CD14-positive monocyte (primary cell): Measurements from ENCODE around the gene PPIF. TPM values are rescaled to one million over a fixed set of nuclear protein-coding genes. Genes with fewer than 3 reads are reported as not detected.

Source experiments
- DNase-seq, 3 donors: peaks; one replicate each; pipeline ENCODE4 v3.0.0-alpha.2; 2011 to 2022
- H2AFZ ChIP-seq: 2 replicates; pipeline ENCODE4 v1.6.0; 2012; ENCODE audit warnings: mild to moderate bottlenecking, low read depth, low read length, inconsistent platforms; ENCODE audit not compliant: insufficient read depth, poor library complexity, severe bottlenecking
- H3K27ac ChIP-seq, 2 donors: 1 replicate in 1 of 2; 2 replicates in 1 of 2; pipeline ENCODE4 v1.5.1; 2012 to 2013; ENCODE audit warnings: low read length in 2 of 2, control low read depth in 1 of 2, inconsistent platforms in 1 of 2, low read depth in 1 of 2, mild to moderate bottlenecking in 1 of 2
- H3K27me3 ChIP-seq, 2 donors: one replicate each; pipeline versions ENCODE4 v1.6.0 to v1.6.1; 2011 to 2013; ENCODE audit warnings: low read length in 2 of 2; ENCODE audit not compliant: control insufficient read depth in 2 of 2, insufficient read depth in 2 of 2
- H3K36me3 ChIP-seq, 2 donors: replicated peaks in 1 of 2; 1 replicate in 1 of 2; 2 replicates in 1 of 2; pipeline versions ENCODE4 v1.5.1 to v1.6.1; 2012 to 2013; ENCODE audit warnings: low read length in 2 of 2, control low read depth in 1 of 2, inconsistent platforms in 1 of 2, mild to moderate bottlenecking in 1 of 2; ENCODE audit not compliant: insufficient read depth in 2 of 2, control insufficient read depth in 1 of 2
- H3K4me1 ChIP-seq, 2 donors: 1 replicate in 1 of 2; 2 replicates in 1 of 2; pipeline versions ENCODE4 v1.5.1 to v1.6.1; 2012 to 2013; ENCODE audit warnings: low read length in 2 of 2, control low read depth in 1 of 2, inconsistent platforms in 1 of 2, mild to moderate bottlenecking in 1 of 2, moderate library complexity in 1 of 2; ENCODE audit not compliant: insufficient read depth in 2 of 2, control insufficient read depth in 1 of 2
- H3K4me2 ChIP-seq: replicated peaks from 2 replicates; pipeline ENCODE3; 2012; ENCODE audit warnings: low read length, moderate library complexity, mild to moderate bottlenecking; ENCODE audit not compliant: poor library complexity, severe bottlenecking; ENCODE audit errors: extremely low read depth
- H3K4me3 ChIP-seq, 3 experiments: fragments of 200-600 bp in 1 of 3; sonication (generic) in 1 of 3; replicated peaks in 1 of 3; 1 replicate in 2 of 3; 2 replicates in 1 of 3; pipeline ENCODE4 v1.5.1; 2011 to 2013; ENCODE audit warnings: low read length in 3 of 3, mild to moderate bottlenecking in 3 of 3, control low read depth in 2 of 3, low read depth in 2 of 3, inconsistent platforms in 1 of 3, moderate library complexity in 1 of 3
- H3K79me2 ChIP-seq: 2 replicates; pipeline ENCODE4 v1.6.0; 2012; ENCODE audit warnings: mild to moderate bottlenecking, control low read depth, inconsistent platforms, low read length, moderate library complexity; ENCODE audit not compliant: insufficient read depth
- H3K9ac ChIP-seq: 2 replicates; pipeline ENCODE4 v1.6.0; 2017; ENCODE audit warnings: low read length, mild to moderate bottlenecking; ENCODE audit not compliant: insufficient read depth, poor library complexity, severe bottlenecking
- H3K9me3 ChIP-seq, 2 donors: replicated peaks in 1 of 2; 1 replicate in 1 of 2; 2 replicates in 1 of 2; pipeline versions ENCODE4 v1.5.1 to v1.6.1; 2012 to 2013; ENCODE audit warnings: low read length in 2 of 2, control low read depth in 1 of 2; ENCODE audit not compliant: control insufficient read depth in 1 of 2, insufficient read depth in 1 of 2
- H4K20me1 ChIP-seq: 2 replicates; pipeline ENCODE4 v1.6.0; 2012; ENCODE audit warnings: mild to moderate bottlenecking, low read length, control low read depth, moderate library complexity; ENCODE audit not compliant: insufficient read depth
- H3K27ac Mint-ChIP-seq, 7 donors: one replicate each; pipeline ENCODE4 v1.8.0; 2020; ENCODE audit warnings: mild to moderate bottlenecking in 7 of 7, mixed read lengths in 7 of 7, moderate library complexity in 6 of 7, inconsistent platforms in 2 of 7
- H3K27me3 Mint-ChIP-seq, 3 donors: one replicate each; pipeline ENCODE4 v1.8.0; 2021 to 2022; ENCODE audit warnings: low read depth in 3 of 3, mild to moderate bottlenecking in 3 of 3, mixed read lengths in 3 of 3, moderate library complexity in 3 of 3, inconsistent platforms in 1 of 3
- H3K36me3 Mint-ChIP-seq, 2 donors: one replicate each; pipeline ENCODE4 v1.8.0; 2020; ENCODE audit warnings: mixed read lengths in 2 of 2, inconsistent platforms in 1 of 2, mild to moderate bottlenecking in 1 of 2
- H3K4me1 Mint-ChIP-seq: one replicate; pipeline ENCODE4 v1.8.0; 2020; ENCODE audit warnings: mild to moderate bottlenecking, mixed read lengths
- H3K4me3 Mint-ChIP-seq, 2 donors: one replicate each; pipeline ENCODE4 v1.8.0; 2020; ENCODE audit warnings: mild to moderate bottlenecking in 2 of 2, mixed read lengths in 2 of 2, moderate library complexity in 1 of 2
- H3K9me3 Mint-ChIP-seq, 7 donors: one replicate each; pipeline ENCODE4 v1.8.0; 2020 to 2022; ENCODE audit warnings: mixed read lengths in 7 of 7, mild to moderate bottlenecking in 6 of 7, moderate library complexity in 6 of 7, inconsistent platforms in 2 of 7
- CTCF ChIP-seq: fragments of 200-600 bp; IDR thresholded peaks from one replicate; pipeline ENCODE4 v1.8.0; 2022; ENCODE audit warnings: antibody characterized with exemption, mild to moderate bottlenecking
- WGBS: methylation state at CpG from one replicate; pipeline ENCODE4 v1.1.5; 2013; ENCODE audit warnings: missing lambda C conversion rate; ENCODE audit not compliant: insufficient coverage; 5-methylcytosine and 5-hydroxymethylcytosine counted together
- intact Hi-C, 2 donors: fragments of 100-400 bp; cut with micrococcal nuclease; formaldehyde crosslinking; loops; one replicate each; pipeline versions ENCODE4 v1.15.0 to v1.15.1; 2023
- polyA plus RNA-seq, 3 donors: library from polyadenylated mRNA; depleted of rRNA in 1 of 3; unstranded in 2 of 3; stranded (reverse) in 1 of 3; fragments of 300-500 nt in 2 of 3; fragments of >200 nt in 1 of 3; fragmentation: Illumina TruSeq in 2 of 3; gene quantifications; 1 replicate in 2 of 3; 2 replicates in 1 of 3; pipeline ENCODE4 v1.2.3, GENCODE V29; 2012 to 2021

The PPIF gene
- polyA plus RNA-seq, 3 donors = 36.6 to 1,064 (median 52.3) TPM

GRCh38 chr10:79305988-79306387 lies 41.3 kb upstream of the PPIF start:
- Histone ChIP-seq H2AFZ (no peak overlapping the region), H3K4me2 (no peak overlapping the region), H3K27ac (no peak overlapping the region), H3K27me3 (no peaks in the 10 kb centered on the region), H3K4me1 (peaks cover 11 to 16% of the 10 kb centered on the region in 2 donors), H4K20me1 (peaks cover 76% of the 10 kb centered on the region), H3K9me3 (no peaks in the 10 kb centered on the region), H3K79me2 (no peaks in the 10 kb centered on the region), H3K4me3 (no peak overlapping the region), H3K9ac (no peak overlapping the region), H3K36me3 (peaks cover 92 to 100% of the 10 kb centered on the region in 2 donors)
- H3K27me3 Mint-ChIP-seq = peaks cover 0 to 2% (median 0%) of the 10 kb centered on the region in 3 donors
- peaks cover 21% of the 10 kb centered on the region for H3K4me1 Mint-ChIP-seq
- H3K36me3 Mint-ChIP-seq = peaks cover 95 to 100% of the 10 kb centered on the region in 2 donors
- intact Hi-C loops = no loop called here
- H3K9me3 Mint-ChIP-seq = no peaks in the 10 kb centered on the region
- H3K4me3 Mint-ChIP-seq = no peak overlapping the region
- no peak for DNase-seq
- H3K27ac Mint-ChIP-seq = peak overlapping the region in 1 of 7 donors; percentile 26
- 98% methylated on average over 10 of the region's 15 CpGs for WGBS
- no peak for TF ChIP-seq CTCF

GRCh38 chr10:79306644-79307220 lies 40.5 kb upstream of the PPIF start:
- Histone ChIP-seq H3K4me2 (no peak overlapping the region), H3K27me3 (no peaks in the 10 kb centered on the region), H3K4me1 (peaks cover 11 to 16% of the 10 kb centered on the region in 2 donors), H3K9ac (no peak overlapping the region), H3K36me3 (peaks cover 90 to 100% of the 10 kb centered on the region in 2 donors), H2AFZ (no peak overlapping the region), H4K20me1 (peaks cover 73% of the 10 kb centered on the region), H3K27ac (no peak overlapping the region), H3K79me2 (no peaks in the 10 kb centered on the region), H3K4me3 (no peak overlapping the region), H3K9me3 (no peaks in the 10 kb centered on the region)
- WGBS = 91% methylated on average over 8 of the region's 8 CpGs
- H3K4me1 Mint-ChIP-seq = peaks cover 21% of the 10 kb centered on the region
- peak overlapping the region in 1 of 2 donors; percentile 39 for H3K4me3 Mint-ChIP-seq
- H3K9me3 Mint-ChIP-seq = no peaks in the 10 kb centered on the region
- H3K27me3 Mint-ChIP-seq = peaks cover 0 to 2% (median 0%) of the 10 kb centered on the region in 3 donors
- H3K27ac Mint-ChIP-seq = peak overlapping the region in 1 of 7 donors; percentile 32
- intact Hi-C loops = no loop called here
- no peak for TF ChIP-seq CTCF
- H3K36me3 Mint-ChIP-seq = peaks cover 90 to 98% of the 10 kb centered on the region in 2 donors
- no peak for DNase-seq
